ENCODE measurements around the gene ZBTB21.
"Not testable (repeated sequence)": the region's sequence is repeated elsewhere in the genome, so short reads cannot be mapped to it uniquely, and the experiment has no call there.

The ZBTB21 gene

DNA sequence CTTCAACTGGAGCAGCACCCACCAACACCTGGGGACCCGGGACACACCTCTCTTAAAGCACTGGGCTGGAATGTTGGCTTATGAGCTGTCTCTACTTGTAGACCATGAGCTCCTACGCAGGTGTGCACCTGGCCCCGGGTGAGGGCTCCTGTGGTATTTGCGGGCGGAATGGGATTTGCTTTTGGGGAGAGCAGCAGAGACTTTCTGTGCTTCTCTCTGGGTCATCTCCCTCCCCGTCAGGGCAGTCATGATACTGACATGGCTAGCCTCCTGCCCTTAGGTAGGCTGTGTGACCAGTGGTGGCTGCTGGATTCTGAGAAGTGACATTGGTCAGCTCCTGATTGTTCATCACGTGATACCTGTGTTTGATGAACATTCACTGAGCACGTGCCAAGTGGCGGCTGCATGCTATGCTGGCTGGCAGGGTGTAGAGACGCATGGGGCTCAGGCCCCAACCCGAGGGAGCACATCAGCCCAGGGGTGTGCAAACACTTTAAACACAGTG is 9.0 kb upstream of the ZBTB21 start:
- DNase-seq (ENCODE audit: low read depth): no peak

DNA sequence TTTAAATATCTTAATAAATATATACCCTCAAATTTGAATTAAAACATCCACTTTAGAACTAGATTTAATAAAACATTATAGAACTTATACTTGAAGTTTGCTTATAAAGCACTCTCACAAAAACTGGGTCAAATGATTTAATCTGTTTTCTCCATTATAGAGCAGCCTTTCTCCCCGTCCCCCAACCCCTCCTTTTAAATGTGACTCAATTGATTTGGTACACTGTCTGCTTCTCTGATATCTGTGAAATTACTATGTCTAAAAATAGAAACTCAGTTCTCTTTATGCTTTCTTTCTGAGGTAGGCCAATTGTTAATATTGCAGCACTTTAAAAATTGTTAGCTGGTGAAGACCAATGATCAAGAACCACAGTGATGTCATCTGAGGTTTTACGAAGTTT is 6.9 kb upstream of the ZBTB21 start:
- DNase-seq (ENCODE audit: low read depth): no peak

DNA sequence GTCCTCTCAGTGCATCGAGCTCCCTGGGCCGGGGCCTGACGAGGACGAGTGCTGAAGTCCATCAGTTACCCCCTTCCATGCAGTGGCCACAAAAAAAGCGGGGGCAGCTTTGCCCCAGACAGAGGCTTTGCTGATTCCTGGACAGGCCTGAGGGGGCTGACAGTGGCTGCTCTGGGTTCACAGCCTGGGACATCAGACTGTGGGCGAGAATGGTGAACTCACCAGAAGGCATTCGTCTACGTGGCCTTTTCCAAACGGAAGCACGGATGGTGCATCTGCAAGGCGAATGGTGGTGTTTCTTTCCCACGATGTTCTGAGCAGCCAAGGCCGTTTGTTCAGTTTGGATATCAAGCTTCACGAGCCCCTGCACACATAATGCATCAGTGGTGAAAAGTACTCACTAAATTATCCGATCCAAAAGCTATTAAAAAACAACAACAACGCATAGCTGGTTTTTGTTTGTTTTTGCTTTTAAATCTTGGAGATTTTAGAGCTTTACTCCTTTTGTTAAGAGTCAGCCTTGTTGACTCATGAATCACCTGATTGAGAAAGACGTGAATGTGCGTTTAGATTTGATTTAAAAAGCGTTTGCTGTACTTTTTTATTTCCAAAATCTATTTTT is 6.3 kb upstream of the ZBTB21 start:
- DNase-seq (ENCODE audit: low read depth): no peak

DNA sequence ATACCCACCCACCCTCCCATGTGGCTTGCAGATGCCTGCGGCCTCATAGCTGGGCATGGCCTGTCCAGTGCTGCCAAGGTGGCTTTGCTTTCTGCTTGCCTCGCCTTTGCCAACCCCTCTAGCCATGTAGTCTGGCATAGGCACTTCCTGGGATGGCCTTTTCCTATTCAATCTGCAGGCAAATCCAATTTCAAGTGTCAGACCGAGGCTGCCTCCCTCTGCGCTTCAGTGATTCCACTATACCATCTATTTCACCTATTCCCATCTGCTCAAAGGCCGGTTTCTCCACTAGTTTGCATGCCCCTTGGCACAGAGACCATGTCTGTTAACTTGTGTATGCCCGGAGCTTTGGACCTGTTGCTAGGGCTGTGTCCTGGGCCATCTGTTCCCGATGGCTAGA is 3.8 kb upstream of the ZBTB21 start:
- DNase-seq (ENCODE audit: low read depth): no peak

DNA sequence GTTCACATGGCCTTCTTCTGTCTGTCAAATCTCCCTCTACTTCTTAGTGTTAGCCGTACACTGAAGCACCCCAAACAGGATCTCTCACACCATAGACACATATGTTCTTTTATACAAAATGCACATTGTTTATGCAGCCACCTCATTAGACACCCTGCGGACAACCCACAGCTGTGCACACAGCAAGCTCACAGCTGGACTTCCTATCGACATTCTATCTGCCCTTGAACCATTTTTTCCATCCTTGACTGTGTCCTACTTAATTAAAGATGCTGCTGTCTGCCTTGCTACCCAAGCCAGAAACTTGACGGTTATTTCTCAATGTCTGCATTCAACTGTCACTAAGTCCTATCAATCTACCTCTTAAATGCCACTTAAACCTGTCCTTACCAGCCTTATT is 3.2 kb upstream of the ZBTB21 start:
- DNase-seq (ENCODE audit: low read depth): no peak

DNA sequence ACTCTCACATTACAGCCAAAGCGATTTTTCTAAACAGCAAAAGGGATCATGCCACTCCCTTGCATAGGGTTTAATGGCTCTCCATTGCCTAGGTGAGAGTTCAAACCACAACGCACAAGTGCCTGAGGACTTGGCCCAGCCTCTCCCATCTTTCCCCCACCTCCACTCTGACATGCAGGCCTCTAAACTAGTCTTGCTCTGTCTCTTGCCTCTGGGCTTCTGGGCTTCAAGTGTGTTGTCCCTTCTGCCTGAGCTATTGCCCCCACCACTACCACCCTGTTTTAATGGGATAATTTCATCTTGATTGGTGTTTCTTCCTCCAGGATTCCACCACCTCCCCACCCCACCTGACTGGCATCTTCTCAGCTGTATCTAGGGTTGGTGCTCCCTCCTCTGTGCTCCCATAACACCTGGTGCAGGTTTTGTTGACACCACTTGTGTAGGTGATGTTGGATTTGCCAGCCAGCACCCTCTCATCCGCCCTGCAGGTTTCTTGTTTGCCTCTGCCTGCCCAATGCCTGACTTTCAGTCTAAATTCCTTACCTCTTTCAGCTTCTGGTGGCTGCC is 2.7 kb upstream of the ZBTB21 start:
- no peak for DNase-seq (ENCODE audit: low read depth)

DNA sequence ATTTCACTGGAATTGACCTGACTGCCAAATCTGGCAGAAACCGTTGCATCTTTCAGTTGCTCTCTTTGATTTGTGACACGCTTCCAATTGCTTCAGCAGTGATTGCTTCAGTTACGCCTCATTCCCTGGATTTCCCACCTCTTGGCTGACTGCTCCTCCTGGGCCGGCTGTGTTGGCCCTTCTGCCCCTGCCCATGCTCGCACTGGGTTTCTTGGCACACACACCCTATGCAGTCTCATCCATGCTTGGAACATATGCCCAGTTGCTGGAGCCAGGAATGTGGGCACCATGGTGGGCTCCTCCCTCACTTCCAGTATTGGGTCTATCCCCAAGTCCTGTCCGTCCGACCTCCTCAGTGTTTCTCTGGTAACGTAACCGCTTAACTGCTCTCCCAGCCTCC is 2.2 kb upstream of the ZBTB21 start:
- DNase-seq (ENCODE audit: low read depth): no peak

DNA sequence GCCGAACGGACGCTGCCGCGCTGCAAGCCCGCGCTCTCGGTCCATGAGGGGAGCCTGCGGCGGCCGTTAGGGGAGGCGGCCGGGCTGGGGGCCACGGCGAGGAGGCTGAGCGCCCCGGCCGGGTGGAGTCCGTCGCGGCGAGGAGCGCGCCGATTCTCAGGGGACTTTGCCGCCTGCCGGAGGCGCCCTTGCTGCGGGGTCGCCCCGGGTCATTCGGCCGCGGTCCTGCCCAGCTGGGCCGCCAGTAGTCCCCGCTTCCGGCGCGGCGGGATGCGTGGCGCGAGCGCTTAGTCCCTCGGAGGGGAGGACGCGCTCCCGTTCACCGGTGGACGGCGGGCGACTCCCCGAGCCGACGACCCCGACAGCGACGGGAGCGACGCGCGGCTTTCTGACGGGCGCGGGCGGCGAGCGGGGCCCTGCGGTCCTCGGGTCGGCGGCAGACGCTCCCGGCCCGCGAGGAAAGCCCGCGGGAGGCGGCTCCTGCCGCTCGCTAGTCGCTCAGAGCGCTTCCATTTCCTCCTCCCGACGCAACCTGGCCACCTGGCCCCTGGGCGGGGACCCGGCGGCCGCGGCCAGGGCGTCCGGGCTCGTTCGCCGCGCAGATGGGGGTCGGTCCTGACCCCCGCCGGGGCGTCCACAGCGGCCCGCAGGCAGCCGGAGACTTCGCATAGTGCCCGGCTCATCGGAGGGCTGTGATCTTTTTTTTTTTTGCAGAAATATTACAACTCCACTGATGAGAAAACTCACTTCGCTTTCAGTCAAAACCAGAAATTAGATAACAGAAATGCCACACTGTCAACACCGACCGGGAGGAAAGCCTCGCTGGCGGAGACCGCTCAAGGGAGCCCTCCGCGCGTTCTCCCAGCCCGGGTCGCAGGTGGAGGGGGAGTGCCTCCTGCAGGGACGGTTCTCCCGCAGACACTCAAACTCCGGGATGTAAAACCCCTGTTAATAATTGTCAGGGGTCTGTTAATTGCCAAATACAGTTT is 641 bp upstream of the ZBTB21 start:
- no peak for DNase-seq (ENCODE audit: low read depth)

DNA sequence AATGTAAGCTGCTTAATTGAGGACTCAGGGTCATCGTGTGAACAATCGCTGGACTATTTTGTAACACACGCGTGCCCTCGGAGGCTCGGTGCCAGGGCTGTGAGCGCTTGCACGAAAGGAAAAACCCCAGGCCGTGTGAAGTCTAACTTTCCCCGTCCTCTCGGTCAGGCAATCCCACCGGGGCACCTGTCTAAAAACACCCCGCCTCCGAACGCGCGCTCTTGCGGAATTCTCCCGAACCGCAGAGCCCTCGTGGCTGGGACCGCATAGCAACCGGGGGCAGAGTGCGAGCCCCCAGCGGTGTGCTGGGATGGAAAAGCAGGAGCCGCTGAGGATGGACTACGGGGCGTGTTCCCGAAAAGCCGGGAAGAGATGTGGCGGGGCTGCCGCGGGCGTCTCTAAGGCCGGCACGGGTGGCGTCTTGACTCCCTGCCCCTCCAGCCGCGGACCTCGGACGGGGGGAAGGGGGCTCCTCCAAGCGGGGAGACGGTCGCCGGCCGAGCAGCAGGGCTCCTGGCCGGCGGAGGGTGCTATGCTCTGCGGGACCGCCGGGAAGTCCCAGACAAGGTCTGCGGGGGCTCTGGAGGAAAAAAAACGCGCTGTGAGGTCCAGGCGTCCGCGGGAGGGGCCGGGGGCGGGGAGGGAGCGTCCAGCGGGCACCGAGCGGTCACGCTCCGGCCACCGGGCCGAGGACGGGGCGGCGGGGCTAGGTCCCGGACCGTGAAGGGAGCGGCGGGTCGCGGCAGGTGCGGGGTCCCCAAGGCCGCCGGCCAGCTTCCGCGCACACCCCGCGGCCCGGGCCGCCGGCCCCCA is 936 bp downstream of the ZBTB21 start:
- peak; percentile 15 for DNase-seq (ENCODE audit: low read depth)

DNA sequence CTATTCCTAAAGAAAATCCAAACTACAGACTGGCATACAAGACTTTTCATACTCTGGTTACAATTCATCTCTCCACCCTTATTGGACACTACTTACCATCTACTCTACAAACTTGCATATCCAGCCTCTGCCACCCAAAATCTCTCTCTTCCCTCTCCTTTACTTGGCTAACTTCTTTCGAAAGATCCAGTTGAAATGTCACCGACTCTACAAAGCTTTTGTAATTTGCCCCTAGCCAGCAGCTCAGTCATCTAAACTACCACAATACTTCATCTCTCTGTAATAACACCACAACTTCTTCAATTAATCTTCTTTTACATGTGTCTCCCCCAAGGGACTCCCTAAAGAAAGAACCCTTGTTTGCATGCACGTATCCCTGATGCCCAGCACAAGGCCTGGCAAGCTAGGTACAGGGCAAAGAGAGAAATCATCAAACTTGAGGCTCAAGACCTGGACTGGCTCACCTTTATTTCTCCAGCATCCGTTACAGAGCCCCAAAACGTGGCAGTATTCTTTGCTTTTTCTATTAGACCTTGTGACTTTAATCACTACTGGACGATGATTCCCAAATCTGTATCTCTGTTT is 2.7 kb downstream of the ZBTB21 start:
- DNase-seq (ENCODE audit: low read depth): no peak

DNA sequence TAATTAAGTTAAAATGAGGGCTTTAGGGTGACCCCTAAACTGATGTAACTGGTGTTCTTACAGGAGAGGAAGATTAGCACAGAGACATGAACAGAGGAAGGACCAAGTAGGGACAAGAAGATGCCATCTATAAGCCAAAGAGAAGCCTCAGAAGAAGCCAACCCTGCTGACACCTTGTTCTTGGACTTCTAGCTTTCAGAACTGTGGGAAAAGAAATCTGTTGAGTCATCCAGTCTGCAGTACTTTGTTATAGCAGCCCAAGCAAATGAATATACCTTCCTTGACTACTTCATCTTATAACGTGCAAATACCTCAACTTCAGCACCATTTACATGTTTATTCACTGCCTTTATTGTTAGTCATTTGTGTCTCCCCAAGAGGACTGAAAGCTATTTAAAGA is 3.4 kb downstream of the ZBTB21 start:
- DNase-seq (ENCODE audit: low read depth): no peak

DNA sequence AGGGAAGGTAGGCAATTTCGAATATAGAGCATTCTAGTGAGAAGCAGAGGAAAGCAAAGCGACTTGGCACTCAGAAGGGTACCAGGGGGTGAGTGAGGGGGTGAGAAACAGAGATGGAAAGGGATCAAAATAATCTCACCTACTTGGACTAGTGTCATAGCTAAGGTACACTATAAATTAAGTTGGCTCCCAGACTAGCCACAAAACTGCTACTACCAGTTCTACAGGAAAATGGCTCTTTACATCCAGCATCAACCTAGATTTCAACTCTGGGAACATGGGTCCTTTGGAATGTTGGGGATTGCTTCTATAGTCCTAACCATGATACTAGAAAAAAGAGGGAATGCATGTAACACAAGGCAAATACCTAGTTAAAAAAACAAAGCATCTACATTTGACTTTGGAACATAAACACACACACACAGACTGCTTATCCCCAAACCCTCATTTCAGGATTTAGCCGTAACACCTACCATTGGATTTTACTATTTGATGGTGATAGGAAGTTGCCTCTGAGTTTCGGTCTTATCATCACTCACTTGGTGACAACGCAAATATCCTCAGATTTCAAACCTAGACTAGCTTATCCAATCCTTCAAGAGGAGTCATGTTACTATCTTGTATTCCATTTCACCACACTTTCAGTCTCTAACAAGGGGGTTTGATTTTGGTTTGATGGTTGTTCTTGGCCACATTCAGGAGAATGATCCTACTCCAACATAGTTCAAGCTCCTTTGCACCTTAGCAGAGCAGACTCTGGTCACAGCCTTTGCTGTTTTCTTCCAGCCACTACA is 5.6 kb downstream of the ZBTB21 start:
- no peak for DNase-seq (ENCODE audit: low read depth)

DNA sequence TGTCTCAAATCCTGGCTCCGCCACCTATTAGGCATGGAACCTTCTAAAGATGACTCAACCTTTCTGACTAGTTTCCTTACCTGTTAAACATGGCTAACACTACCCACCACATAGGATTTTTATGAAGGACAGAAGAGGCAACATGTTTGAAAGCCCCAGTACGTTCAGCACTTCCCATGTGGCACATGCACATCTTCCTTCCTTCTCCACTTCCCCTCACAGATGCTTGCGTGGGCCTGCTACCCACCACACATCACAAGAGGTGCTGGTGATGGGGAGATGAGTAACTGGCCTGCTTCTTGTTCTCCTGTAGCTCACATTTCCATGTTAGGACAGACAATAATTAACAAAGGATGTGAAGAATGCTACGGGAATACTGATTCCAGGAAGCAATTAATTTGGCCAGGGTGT is 7.1 kb downstream of the ZBTB21 start:
- DNase-seq (ENCODE audit: low read depth): no peak

DNA sequence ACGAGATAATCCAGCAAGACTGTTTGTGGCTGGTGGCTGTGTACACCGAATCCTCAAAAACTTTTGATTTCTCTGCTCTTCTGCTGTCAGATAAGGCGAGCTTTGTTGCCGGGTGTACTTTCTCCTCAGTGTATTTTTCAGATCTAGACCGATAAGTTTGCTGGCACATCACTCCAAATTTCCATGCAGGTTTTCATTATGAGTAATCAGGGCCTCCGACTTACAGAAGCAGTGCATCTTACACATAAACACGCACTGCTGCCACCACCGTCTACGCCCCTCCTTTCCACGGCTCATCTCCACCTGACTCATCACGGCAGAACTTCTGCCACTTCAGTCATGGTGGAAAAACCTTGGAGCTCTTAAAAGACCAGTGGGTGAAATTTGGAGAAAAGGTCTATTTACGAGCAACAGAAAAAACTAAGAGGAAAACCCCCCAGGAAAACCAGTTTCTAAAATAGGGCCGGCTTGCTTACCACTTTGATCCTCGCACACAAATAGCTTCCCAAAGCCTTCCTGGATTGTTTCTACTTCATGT is 7.7 kb downstream of the ZBTB21 start:
- no peak for DNase-seq (ENCODE audit: low read depth)

DNA sequence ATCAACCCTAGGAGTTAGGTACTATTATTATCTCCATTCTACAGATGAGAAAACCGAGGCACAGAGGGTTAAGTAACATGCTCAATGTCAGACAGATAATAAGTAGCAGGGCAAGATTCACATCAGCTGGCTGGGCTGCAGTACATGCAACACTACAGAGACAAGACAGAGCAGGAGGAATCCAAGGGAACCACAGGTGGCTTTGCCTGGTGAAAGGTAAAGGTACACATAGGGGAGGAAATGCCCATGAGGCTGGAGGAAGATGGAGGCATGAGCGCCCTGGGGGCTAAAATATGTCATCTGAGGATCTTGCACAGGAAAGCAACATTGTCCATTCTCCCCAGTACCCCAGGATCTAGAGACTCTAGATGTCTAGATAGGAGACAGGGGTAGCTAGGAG is 8.4 kb downstream of the ZBTB21 start:
- DNase-seq (ENCODE audit: low read depth): no peak

DNA sequence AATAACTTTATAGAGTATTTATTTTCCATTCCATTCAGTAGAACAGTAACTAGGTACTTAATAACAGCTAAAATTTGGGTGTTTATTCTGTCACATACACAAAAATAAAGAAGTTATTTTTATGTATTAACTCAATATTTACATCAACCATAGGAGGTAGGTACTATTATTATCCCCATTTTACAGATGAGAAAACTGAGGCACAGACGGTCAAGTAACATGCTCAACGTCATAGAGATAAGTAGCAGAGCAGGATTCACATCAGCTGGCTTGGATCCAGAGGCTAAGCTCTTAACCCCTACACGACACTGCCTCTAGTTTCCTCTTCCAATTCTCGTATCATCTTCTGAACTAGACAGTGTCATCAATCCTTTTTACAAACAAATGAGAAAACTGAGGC is 9.3 kb downstream of the ZBTB21 start:
- DNase-seq (ENCODE audit: low read depth): no peak

DNA sequence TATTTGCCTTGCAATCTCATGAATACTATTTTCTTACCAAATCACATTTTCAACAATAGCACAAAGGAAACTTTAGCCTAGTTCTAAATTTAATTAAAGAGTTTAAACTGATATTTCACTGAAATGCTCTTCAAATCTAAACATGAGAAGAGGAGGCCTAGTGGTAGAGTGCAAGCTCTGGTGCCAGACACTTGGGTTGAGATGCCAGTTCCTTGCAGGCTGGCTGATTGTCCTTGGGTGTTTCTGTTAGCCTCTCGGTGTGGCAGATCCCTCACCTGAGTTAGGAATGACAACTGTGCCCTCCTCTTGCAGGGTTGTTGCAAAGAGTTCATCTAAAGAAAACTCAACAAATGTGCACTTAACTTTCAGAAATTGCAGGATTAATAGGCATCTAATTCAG is 12.5 kb downstream of the ZBTB21 start:
- DNase-seq (ENCODE audit: low read depth): no peak

DNA sequence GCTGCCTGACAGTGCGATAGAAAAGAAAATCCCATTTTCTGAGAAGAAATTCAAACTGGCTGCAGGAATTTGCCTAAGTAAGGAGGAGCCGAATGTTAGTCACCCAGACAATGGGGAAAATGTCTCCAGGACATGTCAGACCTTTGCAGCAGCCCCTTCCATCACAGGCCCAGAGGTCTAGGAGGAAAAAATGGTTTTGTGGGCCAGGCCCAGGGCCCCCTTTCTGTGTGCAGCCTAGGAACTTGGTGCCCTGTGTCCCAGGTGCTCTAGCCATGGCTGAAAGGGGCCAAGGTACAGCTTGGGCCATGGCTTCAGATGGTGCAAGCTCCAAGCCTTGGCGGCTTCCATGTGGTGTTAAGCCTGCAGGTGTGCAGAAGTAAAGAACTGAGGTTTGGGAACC is 14.6 kb downstream of the ZBTB21 start:
- DNase-seq (ENCODE audit: low read depth): no peak

DNA sequence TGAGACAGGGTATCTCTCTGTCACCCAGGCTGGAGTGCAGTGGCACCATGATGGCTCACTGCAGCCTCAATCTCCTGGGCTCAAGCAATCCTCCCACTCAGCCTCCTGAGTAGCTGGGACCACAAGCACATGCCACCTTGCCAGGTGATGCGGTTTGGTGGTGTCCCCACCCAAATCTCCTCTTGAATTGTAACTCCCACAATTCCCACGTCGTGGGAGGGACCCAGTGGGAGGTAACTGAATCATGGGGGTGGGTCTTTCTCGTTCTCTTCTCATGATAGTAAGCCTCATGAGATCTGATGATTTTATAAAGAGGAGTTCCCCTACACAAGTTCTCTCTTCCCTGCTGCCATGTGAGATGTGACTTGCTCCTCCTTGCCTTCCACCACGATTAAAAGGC is 15.5 kb downstream of the ZBTB21 start:
- DNase-seq (ENCODE audit: low read depth): not testable (repeated sequence)

DNA sequence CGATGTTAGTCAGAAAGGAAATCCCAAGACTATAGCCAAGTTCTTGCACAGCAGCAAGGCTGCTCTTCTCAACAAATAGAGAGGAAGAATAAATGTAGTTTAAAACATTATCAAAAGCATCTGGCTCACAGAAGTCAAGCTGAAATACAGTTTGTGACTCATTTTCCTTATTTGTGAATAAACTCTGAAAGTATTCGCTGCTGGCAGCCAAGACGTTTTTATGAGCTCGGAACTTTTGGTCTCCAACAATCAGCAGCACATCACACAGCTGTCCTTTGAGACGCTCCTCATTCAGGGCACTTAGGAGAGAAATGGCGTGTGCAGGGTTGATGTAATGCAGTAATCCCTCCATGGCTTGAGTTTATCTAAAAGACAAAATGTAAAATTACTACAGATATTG is 16.4 kb downstream of the ZBTB21 start:
- DNase-seq (ENCODE audit: low read depth): no peak

DNA sequence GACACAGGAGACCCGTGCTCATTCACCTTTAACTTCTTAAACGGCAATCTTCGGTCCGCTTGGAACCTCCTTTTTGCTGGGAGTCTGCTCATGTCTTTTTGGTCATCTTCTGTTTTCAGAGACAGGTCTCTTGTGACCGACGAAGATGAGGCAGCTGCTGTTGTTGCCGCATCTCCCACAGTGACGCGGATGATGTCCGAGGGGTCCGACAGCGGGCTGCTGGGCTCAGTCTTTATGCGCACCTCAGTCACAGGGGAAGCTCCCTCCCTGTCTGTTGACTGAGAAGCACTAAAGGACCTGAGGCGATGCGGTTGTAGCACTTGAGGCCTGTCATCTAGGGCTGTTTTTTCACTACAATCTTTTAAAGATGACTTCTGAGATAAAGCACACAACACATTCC is 17.6 kb downstream of the ZBTB21 start:
- no peak for DNase-seq (ENCODE audit: low read depth)
